GM12874 (cell line): ENCODE data around the gene CAMTA1.
A peak's percentile ranks its signal among the peaks of the same experiment; 100 is the strongest.

Source experiments
- TF ChIP-seq, protein P1 (sequence below): IDR thresholded peaks from 2 replicates; pipeline ENCODE4 v1.5.1; 2011; ENCODE audit warnings: low read depth, mild to moderate bottlenecking, control low read depth, low read length, moderate library complexity; ENCODE audit not compliant: insufficient read depth

Gene CAMTA1

GRCh38 chr1:7039590-7040220, 254.5 kb downstream of the CAMTA1 start:
- TF ChIP-seq, protein P1, sequence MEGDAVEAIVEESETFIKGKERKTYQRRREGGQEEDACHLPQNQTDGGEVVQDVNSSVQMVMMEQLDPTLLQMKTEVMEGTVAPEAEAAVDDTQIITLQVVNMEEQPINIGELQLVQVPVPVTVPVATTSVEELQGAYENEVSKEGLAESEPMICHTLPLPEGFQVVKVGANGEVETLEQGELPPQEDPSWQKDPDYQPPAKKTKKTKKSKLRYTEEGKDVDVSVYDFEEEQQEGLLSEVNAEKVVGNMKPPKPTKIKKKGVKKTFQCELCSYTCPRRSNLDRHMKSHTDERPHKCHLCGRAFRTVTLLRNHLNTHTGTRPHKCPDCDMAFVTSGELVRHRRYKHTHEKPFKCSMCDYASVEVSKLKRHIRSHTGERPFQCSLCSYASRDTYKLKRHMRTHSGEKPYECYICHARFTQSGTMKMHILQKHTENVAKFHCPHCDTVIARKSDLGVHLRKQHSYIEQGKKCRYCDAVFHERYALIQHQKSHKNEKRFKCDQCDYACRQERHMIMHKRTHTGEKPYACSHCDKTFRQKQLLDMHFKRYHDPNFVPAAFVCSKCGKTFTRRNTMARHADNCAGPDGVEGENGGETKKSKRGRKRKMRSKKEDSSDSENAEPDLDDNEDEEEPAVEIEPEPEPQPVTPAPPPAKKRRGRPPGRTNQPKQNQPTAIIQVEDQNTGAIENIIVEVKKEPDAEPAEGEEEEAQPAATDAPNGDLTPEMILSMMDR: no peak

DNA sequence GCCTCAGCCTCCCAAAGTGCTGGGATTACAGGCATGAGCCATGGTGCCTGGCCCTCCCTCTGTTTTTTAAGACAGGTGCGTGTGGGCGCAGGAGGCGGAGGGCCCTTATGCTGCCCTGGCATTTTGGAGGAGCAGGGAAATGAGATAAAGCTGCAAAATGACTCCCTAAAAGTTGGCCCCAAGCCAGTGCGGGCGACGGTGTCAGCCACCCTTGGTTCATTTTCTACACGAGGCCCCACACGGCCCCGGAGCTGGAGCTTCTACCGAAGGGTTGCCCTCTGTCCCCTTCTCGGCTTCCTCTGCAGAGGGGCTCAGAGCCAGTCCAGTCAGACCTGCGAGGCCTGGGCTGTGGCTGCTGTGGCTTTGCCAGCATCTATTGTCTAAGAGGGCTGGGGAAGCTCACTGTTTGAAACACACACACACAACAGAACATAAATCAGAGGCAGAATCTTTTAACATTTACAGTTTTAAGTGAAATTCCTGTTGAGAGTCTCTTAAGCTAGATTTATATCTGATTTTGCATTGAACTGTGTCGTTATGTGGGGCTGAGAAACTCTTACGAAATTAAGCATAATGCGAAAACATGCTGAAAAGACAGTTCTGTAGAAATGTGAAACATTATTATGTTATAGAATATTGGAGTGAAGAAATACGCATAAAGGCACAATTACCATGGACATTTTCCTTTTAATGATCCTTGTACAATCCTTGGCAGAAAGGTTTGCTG, 255.9 kb downstream of the CAMTA1 start:
- TF ChIP-seq, protein P1: no peak

DNA sequence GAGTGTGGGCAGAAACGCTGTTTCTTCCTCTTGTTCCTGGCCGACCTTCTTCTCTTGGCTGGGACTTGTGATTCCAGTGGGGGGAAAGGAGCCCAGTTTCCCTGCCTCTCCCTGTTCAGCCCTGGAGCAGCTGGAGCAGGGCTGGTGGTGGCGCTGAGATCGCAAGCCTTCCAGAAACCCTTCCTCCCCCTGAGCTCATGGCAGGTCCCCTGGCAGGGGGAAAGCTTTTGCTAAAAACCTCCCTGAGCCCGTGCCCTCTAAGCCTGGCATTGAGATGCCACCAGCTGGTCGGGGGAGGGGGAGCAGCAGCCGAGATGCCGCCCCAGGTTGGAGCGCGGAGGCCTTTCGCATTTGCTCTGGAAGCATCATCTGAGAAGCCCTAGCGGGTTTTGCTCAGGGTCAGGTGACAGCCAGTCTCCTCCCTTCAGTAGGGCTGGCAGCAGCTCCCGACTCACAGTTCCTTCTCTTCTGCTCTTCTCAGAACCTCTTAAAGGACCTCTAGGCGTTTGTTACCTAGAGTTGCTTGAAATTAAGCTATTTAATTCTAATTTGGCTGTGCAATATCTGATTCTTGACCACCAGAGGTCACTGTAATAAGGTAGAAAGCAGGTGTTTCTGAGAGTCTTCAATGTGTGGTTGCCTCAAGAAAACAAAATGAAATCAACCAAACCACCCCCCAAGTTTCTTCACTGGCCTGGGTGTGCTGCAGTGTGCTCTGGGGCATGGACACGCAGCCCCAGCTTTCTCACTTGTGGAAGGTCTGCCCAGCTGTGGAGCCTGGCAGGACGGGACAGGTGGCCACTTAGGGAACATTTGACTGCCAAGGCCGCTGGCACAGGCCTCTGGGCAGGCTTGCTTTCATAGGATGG, 257.3 kb downstream of the CAMTA1 start:
- TF ChIP-seq, protein P1: peak; percentile 34; the same call in 1 of the 2 replicates

- TF ChIP-seq, protein P1: no peak
These were observed 257.9 kb downstream of the CAMTA1 start for GRCh38 chr1:7043191-7043549.

DNA sequence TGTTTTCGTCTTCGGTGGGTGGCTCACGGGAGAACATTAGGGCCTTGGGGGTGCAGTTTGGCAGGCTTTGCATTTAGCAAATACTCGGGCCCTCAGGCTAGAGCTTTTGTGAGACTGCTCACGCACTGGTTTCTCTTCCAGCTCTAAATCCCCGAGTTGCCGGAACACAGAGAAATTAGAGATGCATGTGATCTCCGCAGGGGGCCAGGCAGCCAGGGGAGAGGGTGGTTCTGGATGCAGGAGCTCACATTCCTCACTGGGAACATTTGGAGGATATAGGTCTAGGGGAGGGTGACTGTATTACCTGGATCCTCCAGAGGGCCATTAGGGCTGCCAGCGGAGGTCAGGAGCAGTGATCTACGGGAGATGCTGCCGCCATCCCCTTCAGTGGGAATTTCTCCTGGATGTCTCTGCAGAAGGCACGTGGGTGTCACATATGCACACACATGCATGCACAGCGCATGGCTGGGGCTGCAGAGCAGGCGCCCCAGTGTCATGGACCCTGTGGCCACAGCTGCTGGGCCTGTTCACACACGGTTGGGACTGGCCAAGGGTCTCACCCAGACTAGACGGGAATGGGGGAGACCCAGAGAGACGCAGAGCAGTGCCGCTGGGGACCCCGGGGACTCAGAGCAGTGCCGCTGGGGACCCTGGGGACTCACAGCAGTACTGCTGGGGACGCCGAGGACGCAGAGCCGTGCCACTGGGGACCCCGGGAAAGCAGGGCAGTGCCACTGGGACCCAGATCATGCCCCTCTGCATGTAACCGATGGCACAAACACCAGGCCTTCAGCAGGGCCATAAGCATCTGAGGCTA, 258.7 kb downstream of the CAMTA1 start:
- TF ChIP-seq, protein P1: no peak

GRCh38 chr1:7045897-7046296, 260.6 kb downstream of the CAMTA1 start:
- TF ChIP-seq, protein P1: no peak
